ENCODE results near the gene CSDE1. TPM values are rescaled to one million over a fixed set of nuclear protein-coding genes. Genes with fewer than 3 reads are reported as not detected.

The CSDE1 gene
- total RNA-seq, 1 donor, result 670 TPM

DNA sequence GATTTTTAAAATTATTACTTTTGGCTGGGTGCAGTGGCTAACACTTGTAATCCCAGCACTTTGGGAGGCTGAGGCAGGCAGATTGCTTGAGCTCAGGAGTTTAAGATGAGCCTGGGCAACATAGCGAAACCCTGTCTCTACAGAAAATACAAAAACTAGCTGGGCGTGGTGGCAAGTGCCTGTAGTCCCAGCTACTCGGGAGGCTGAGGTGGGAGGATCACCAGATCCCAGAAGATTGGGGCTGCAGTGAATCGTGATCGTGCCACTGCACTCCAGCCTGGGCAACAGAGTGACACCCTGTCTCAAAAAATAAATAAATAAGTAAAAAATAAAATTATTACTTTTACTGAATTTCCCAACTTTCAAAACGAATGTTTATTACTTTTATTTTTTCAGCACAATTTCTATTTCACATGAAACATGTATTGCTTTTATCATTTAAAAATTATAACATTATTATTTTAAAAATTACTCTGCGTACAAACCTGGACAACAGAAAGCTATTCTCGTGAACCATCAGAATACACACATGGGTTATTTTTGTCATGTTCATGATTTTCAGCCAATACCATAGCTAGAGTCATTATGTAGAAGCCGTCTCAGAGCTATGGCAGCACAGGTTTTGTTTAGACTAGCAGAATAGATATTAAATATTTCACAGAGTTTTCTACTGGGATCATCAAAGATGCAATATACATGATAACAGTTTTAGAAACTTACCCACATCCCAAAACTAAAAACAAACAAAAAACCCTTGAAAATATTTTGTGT lies 63.1 kb downstream of the CSDE1 start:
- H3K4me3 ChIP-seq (ENCODE audit: low read depth, low read length), result no peak overlapping the region
- DNase-seq (ENCODE audit: low read depth), result no peak
- TF ChIP-seq, protein P1, sequence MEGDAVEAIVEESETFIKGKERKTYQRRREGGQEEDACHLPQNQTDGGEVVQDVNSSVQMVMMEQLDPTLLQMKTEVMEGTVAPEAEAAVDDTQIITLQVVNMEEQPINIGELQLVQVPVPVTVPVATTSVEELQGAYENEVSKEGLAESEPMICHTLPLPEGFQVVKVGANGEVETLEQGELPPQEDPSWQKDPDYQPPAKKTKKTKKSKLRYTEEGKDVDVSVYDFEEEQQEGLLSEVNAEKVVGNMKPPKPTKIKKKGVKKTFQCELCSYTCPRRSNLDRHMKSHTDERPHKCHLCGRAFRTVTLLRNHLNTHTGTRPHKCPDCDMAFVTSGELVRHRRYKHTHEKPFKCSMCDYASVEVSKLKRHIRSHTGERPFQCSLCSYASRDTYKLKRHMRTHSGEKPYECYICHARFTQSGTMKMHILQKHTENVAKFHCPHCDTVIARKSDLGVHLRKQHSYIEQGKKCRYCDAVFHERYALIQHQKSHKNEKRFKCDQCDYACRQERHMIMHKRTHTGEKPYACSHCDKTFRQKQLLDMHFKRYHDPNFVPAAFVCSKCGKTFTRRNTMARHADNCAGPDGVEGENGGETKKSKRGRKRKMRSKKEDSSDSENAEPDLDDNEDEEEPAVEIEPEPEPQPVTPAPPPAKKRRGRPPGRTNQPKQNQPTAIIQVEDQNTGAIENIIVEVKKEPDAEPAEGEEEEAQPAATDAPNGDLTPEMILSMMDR (IDR thresholded peaks at IDR 0.05; ENCODE audit: insufficient read depth, low read length), result no peak

DNA sequence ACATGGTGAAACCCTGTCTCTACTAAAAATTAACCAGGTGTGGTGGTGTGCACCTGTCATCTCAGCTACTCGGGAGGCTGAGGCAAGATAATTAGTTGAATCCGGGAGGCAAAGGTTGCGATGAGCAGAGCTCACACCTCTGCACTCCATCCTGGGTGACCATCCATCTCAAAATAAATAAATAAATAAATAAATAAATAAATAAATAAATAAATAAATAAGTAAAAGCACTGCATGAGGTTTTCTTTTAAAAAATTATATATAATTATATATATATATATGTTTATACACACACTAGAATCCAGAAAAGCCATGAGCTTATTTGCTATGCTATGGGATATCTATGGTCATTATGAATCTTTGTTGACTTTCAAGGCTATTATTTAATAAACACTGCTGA lies 64.8 kb downstream of the CSDE1 start:
- no peak overlapping the region for H3K4me3 ChIP-seq (ENCODE audit: low read depth, low read length)
- no peak for DNase-seq (ENCODE audit: low read depth)
- TF ChIP-seq, protein P1 (IDR thresholded peaks at IDR 0.05; ENCODE audit: insufficient read depth, low read length), result no peak

DNA sequence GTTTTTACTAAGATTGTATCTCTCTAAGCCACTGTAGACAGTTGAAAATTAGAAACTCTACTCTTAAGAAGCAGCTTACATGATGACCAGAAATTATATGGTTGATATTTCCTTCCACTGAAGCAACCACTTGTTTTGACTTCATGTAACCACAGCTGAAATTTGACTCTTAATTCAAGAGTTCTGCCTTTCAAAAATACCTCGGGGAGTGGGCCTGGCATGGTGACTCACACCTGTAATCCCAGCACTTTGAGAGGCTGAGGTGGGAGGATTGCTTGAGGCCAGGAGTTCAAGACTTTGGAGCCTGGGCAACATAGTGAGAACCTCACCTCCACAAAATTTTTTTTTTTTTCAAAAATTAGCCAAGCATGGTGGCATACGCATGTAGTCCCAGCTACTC lies 66.7 kb downstream of the CSDE1 start:
- no peak for DNase-seq (ENCODE audit: low read depth)
- TF ChIP-seq, protein P1 (IDR thresholded peaks at IDR 0.05; ENCODE audit: insufficient read depth, low read length), result no peak
- H3K4me3 ChIP-seq (ENCODE audit: low read depth, low read length), result no peak overlapping the region

DNA sequence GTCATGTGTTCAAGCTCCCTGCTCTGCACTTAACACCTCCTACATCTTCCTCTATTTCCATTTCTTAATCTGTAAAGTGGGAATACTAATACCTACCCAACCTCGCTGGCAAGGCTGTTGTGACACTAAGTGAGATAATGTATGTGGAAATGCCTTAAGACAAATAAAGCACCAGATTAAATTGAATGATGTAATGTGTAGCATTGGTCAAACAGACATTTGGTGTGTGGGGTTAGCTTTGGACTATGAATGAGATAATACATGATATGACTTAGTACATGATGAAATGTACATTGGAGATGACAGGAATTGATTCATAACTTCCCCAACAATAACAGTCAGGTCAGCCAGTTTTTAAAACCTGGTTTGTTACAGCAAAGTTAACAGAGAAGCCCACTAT lies 67.6 kb downstream of the CSDE1 start:
- no peak for DNase-seq (ENCODE audit: low read depth)
- TF ChIP-seq, protein P1 (IDR thresholded peaks at IDR 0.05; ENCODE audit: insufficient read depth, low read length), result no peak
- H3K4me3 ChIP-seq (ENCODE audit: low read depth, low read length), result no peak overlapping the region

DNA sequence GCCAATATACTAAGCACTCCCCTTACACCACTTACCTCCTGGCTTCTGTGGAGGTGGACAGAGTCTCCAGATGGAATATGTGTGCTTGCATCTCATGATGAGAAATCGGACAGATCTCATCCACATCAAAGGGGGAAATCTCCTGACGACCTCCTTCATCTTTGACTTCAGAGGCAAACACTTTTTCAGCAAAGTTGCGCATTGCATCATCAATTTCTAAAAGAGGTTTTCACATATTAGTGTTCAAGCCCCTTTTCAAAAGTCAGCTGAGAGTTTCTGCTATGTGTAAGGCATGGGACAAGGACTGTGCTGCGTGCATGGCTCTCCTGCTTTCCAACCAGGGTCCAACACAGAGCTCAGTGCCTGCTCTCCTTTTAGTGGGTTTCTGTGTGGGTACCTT lies 69.3 kb downstream of the CSDE1 start:
- DNase-seq (ENCODE audit: low read depth), result no peak
- H3K4me3 ChIP-seq (ENCODE audit: low read depth, low read length), result no peak overlapping the region
- TF ChIP-seq, protein P1 (IDR thresholded peaks at IDR 0.05; ENCODE audit: insufficient read depth, low read length), result no peak

DNA sequence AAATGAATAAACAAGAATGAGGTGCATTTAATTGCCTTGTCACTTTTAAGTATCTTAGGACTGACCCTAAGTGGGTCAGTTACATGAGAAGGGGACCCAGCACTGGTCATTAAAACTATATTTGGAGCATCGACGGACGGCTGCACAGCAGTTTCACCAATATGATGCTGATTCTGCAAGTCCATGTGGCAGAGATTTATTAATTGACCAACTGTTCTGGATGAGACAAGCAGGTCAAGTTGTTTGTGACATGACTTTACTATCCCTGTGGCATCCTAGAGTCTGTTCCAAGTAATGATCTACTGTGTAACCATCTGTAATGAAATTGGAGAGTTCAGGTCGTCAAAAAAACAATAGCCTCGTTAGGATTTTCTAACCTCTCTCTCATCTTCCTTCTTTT lies 71.9 kb downstream of the CSDE1 start:
- no peak for DNase-seq (ENCODE audit: low read depth)
- H3K4me3 ChIP-seq (ENCODE audit: low read depth, low read length), result no peak overlapping the region
- TF ChIP-seq, protein P1 (IDR thresholded peaks at IDR 0.05; ENCODE audit: insufficient read depth, low read length), result no peak

DNA sequence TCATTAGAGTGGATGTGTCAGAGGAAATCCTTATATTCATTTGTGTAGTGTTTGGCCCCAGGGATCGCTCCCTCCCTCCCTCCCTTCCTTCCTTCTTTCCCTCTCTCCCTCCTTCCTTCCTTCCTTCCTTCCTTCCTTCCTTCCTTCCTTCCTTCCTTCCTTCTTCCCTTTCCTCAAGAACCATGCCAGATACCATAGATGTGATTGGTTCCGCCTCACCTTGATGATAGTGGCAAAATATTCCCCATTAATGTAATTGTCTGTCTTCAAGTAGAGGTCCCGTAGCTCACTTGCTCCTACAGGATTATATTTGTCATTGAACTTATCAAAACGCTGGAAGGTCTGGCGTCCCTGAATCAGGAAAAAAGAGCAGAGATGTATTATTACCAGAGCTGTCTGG lies 80.1 kb downstream of the CSDE1 start:
- H3K4me3 ChIP-seq (ENCODE audit: low read depth, low read length), result no peak overlapping the region
- TF ChIP-seq, protein P1 (IDR thresholded peaks at IDR 0.05; ENCODE audit: insufficient read depth, low read length), result no peak
- DNase-seq (ENCODE audit: low read depth), result no peak
